ENCODE data around the gene TMOD1.
"Not testable (repeated sequence)": the region's sequence is repeated elsewhere in the genome, so short reads cannot be mapped to it uniquely, and the experiment has no call there.

The TMOD1 gene

DNA sequence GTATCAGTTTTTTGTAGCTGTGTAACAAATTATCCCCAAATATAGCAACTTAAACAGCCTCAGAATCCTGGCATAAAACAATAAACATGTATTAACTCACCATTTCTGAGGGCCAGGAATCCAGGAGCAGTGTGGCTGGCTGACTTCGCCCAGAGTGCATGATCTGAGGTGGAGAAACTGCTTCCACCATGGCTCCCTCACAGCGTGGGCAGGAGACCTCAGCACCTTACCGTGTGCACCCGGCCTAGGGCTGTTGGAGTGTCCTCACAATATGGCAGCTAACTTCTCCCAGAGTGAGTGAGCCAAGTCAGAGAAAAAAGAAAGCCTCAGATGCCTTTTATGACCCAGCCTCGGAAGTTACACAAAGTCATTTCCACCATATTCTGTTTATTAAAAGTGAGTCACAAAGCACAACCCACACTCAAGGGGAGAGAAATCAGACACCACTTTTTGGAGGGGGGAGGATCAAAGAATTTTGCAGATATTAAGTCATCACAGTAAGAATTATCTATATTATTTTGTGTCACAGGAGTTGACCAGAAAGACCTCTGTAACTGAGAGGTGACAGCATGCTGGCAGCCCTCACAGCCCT lies 72.1 kb downstream of the TMOD1 start:
- POLR2A ChIA-PET: no interaction called here
- CTCF ChIA-PET: no interaction called here
- TF ChIP-seq, protein P1, sequence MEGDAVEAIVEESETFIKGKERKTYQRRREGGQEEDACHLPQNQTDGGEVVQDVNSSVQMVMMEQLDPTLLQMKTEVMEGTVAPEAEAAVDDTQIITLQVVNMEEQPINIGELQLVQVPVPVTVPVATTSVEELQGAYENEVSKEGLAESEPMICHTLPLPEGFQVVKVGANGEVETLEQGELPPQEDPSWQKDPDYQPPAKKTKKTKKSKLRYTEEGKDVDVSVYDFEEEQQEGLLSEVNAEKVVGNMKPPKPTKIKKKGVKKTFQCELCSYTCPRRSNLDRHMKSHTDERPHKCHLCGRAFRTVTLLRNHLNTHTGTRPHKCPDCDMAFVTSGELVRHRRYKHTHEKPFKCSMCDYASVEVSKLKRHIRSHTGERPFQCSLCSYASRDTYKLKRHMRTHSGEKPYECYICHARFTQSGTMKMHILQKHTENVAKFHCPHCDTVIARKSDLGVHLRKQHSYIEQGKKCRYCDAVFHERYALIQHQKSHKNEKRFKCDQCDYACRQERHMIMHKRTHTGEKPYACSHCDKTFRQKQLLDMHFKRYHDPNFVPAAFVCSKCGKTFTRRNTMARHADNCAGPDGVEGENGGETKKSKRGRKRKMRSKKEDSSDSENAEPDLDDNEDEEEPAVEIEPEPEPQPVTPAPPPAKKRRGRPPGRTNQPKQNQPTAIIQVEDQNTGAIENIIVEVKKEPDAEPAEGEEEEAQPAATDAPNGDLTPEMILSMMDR (IDR thresholded peaks at IDR 0.05; ENCODE audit: insufficient read depth, low read length, missing control alignments): no peak
- no peak for DNase-seq (ENCODE audit: low read depth, low spot score)
- no peak overlapping the region for H3K4me3 ChIP-seq (ENCODE audit: low read depth, low read length)

DNA sequence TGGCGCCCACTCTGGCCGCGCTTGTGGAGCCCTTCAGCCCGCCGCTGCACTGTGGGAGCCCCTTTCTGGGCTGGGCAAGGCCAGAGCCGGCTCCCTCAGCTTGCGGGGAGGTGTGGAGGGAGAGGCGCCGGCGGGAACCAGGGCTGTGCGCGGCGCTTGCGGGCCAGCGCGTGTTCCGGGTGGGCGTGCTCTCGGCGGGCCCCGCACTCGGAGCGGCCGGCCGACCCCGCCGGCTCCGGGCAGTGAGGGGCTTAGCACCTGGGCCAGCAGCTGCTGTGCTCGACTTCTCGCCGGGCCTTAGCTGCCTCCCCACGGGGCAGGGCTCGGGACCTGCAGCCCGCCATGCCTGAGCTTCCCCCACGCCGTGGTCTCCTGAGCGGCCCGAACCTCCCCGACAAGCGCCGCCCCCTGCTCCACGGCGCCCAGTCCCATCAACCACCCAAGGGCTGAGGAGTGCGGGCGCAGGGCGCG lies 72.7 kb downstream of the TMOD1 start:
- CTCF ChIA-PET; DNase-seq (ENCODE audit: low read depth, low spot score); H3K4me3 ChIP-seq (ENCODE audit: low read depth, low read length); POLR2A ChIA-PET: not testable (repeated sequence)

GRCh38 chr9:97574921-97575672 lies 73.6 kb downstream of the TMOD1 start:
- CTCF ChIA-PET: interaction anchor here (1.2 kb wide), 1 partner anchor 24 kb away, joined by 3 read pairs; no protein-coding TSS in a partner anchor
- H3K4me3 ChIP-seq (ENCODE audit: low read depth, low read length); POLR2A ChIA-PET; DNase-seq (ENCODE audit: low read depth, low spot score): not testable (repeated sequence)

GRCh38 chr9:97575673-97576200 lies 74.3 kb downstream of the TMOD1 start:
- POLR2A ChIA-PET: no interaction called here

DNA sequence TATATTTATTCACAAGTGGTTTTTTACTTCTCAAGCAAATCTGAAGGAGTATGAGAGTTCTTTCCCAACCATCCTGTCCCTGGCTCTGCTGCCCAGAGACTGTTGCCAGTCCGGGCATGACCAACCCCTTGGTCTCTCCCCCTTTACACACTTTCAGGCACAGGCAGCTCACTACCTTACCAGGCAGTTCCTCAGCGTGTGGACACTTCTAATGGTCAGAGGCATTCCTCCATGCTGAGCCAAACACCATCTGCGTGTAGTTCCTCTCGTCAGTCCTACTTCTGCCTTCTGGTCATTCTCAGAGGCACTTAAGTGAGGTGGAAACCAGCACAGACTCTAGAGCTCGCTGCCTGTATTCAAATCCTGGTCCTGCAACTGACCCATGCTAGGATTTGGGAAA lies 75.6 kb downstream of the TMOD1 start:
- no peak overlapping the region for H3K4me3 ChIP-seq (ENCODE audit: low read depth, low read length)
- CTCF ChIA-PET: interaction anchor here (0.8 kb wide), 1 partner anchor 22 kb away, joined by 3 read pairs; no protein-coding TSS in a partner anchor
- DNase-seq (ENCODE audit: low read depth, low spot score): no peak
- POLR2A ChIA-PET: interaction anchor here (0.6 kb wide), 1 partner anchor 1091 kb away, joined by 3 read pairs; no protein-coding TSS in a partner anchor
- TF ChIP-seq, protein P1 (IDR thresholded peaks at IDR 0.05; ENCODE audit: insufficient read depth, low read length, missing control alignments): no peak

More at GRCh38 chr9:97575673-97576200, 74.3 kb downstream of the TMOD1 start:
- no peak overlapping the region for H3K4me3 ChIP-seq (ENCODE audit: low read depth, low read length)
- CTCF ChIA-PET: interaction anchor here (1.2 kb wide), 1 partner anchor 23 kb away, joined by 3 read pairs; no protein-coding TSS in a partner anchor
- TF ChIP-seq, protein P1 (IDR thresholded peaks at IDR 0.05; ENCODE audit: insufficient read depth, low read length, missing control alignments): no peak
- no peak for DNase-seq (ENCODE audit: low read depth, low spot score)

DNA sequence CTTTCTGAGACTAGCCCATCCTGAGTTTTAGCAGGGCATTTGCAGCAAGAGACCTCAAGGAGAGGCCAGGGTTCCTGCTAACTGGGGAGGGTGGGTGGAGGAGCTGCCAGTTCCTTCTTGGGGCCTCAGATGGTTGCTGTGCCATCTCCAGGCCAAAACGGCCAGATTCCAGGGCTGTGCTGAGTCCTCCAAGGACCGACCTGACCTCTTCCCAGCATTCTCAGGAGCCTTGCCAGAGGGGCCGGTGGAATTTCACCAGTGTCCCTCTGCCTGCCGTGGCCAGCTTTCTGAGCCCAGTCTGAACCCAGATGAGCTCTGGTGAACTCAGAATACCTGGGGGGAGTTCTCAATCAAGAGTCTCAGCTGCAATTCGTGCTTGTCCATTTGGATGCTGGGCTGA lies 77.4 kb downstream of the TMOD1 start:
- TF ChIP-seq, protein P1 (IDR thresholded peaks at IDR 0.05; ENCODE audit: insufficient read depth, low read length, missing control alignments): no peak
- H3K4me3 ChIP-seq (ENCODE audit: low read depth, low read length): no peak overlapping the region
- ChIA-PET CTCF (interaction anchor here (2.3 kb wide), 1 partner anchor 20 kb away, joined by 7 read pairs; no protein-coding TSS in a partner anchor), POLR2A (no interaction called here)
- no peak for DNase-seq (ENCODE audit: low read depth, low spot score)

DNA sequence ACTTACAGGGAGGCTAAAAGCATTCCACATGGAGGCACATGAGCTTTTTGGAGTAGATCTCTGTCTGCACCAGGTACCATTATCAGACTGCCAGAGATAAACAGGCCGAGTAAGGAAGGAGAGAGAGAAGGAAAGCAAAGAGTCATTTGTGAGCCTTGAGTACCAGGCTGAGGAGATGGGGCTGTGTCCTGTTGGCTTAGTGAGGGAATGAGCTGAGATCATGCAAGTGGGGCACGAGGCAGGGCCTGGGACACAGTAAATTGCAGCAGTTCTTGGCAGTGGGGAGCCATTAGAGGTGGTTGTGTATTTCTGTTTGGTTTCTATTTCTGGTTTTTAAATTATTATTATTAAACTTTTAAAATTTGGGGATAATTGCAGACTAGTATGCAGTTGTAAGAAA lies 78.4 kb downstream of the TMOD1 start:
- TF ChIP-seq, protein P1 (IDR thresholded peaks at IDR 0.05; ENCODE audit: insufficient read depth, low read length, missing control alignments): no peak
- no peak for DNase-seq (ENCODE audit: low read depth, low spot score)

DNA sequence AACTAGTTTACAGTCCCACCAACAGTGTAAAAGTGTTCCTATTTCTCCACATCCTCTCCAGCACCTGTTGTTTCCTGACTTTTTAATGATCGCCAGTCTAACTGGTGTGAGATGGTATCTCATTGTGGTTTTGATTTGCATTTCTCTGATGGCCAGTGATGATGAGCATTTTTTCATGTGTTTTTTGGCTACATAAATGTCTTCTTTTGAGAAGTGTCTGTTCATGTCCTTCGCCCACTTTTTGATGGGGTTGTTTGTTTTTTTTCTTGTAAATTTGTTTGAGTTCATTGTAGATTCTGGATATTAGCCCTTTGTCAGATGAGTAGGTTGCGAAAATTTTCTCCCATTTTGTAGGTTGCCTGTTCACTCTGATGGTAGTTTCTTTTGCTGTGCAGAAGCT lies 80.1 kb downstream of the TMOD1 start:
- CTCF ChIA-PET: not testable (repeated sequence)

More for the DNA sequence above, 78.4 kb downstream of the TMOD1 start:
- ChIA-PET POLR2A (no interaction called here), CTCF (interaction anchor here (2.3 kb wide), 1 partner anchor 19 kb away, joined by 7 read pairs; no protein-coding TSS in a partner anchor)
- no peak overlapping the region for H3K4me3 ChIP-seq (ENCODE audit: low read depth, low read length)

DNA sequence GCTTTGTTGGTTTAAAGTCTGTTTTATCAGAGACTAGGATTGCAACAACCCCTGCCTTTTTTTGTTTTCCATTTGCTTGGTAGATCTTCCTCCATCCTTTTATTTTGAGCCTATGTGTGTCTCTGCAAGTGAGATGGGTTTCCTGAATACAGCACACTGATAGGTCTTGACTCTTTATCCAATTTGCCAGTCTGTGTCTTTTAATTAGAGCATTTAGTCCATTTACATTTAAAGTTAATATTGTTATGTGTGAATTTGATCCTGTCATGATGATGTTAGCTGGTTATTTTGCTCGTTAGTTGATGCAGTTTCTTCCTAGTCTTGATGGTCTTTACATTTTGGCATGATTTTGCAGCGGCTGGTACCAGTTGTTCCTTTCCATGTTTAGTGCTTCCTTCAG lies 83.3 kb downstream of the TMOD1 start:
- POLR2A ChIA-PET; H3K4me3 ChIP-seq (ENCODE audit: low read depth, low read length); DNase-seq (ENCODE audit: low read depth, low spot score); CTCF ChIA-PET: not testable (repeated sequence)

More for the DNA sequence above, 80.1 kb downstream of the TMOD1 start:
- H3K4me3 ChIP-seq (ENCODE audit: low read depth, low read length); DNase-seq (ENCODE audit: low read depth, low spot score); POLR2A ChIA-PET: not testable (repeated sequence)

- H3K4me3 ChIP-seq (ENCODE audit: low read depth, low read length); POLR2A ChIA-PET; DNase-seq (ENCODE audit: low read depth, low spot score): not testable (repeated sequence)
- CTCF ChIA-PET: interaction anchor here (1.3 kb wide), 1 partner anchor 28 kb away, joined by 6 read pairs; no protein-coding TSS in a partner anchor
Measured at GRCh38 chr9:97586909-97587308, 85.4 kb downstream of the TMOD1 start.

All from AG04449 (cell line).